HCT116 (cell line): ENCODE data around the gene STK40.
A peak's percentile ranks its signal among the peaks of the same experiment; 100 is the strongest.

ENCODE experiments used
- CTCF ChIP-seq, 3 experiments: fragments of 200-600 bp in 1 of 3; sonication (generic) in 1 of 3; IDR thresholded peaks in 2 of 3; conservative IDR thresholded peaks in 1 of 3; 2 replicates each; pipeline ENCODE4 v1.5.1; 2012 to 2017; ENCODE audit warnings: low read depth in 2 of 3, low read length in 2 of 3, antibody characterized with exemption in 1 of 3, borderline replicate concordance in 1 of 3, control low read depth in 1 of 3, mild to moderate bottlenecking in 1 of 3, mixed read lengths in 1 of 3, mixed run types in 1 of 3, moderate library complexity in 1 of 3; ENCODE audit not compliant: insufficient read depth in 1 of 3
- ELF1 ChIP-seq: IDR thresholded peaks from 2 replicates; pipeline ENCODE4 v1.6.1; 2012; ENCODE audit warnings: low read depth, borderline replicate concordance
- EZH2 ChIP-seq: fragments of 200-600 bp; sonication (generic); IDR thresholded peaks from 2 replicates; pipeline ENCODE4 v1.6.1; 2017; ENCODE audit warnings: antibody characterized with exemption, mixed run types
- EZH2phosphoT487 ChIP-seq: fragments of 200-600 bp; IDR thresholded peaks from 2 replicates; pipeline ENCODE4 v1.6.1; 2018; ENCODE audit warnings: antibody characterized with exemption, borderline replicate concordance
- JUND ChIP-seq: IDR thresholded peaks from 2 replicates; pipeline ENCODE4 v1.6.1; 2012
- MAX ChIP-seq: IDR thresholded peaks from 2 replicates; pipeline ENCODE4 v1.6.1; 2012
- POLR2A ChIP-seq: IDR thresholded peaks from 2 replicates; pipeline ENCODE4 v1.7.0; 2011; ENCODE audit warnings: borderline replicate concordance; ENCODE audit not compliant: insufficient read depth, insufficient read length; ENCODE audit errors: extremely low read depth
- POLR2AphosphoS5 ChIP-seq: IDR thresholded peaks from 2 replicates; pipeline ENCODE4 v1.6.1; 2011; ENCODE audit warnings: mild to moderate bottlenecking, low read depth, low read length, moderate library complexity
- REST ChIP-seq: IDR thresholded peaks from 2 replicates; pipeline ENCODE4 v1.6.1; 2012; ENCODE audit warnings: low read depth
- SP1 ChIP-seq: IDR thresholded peaks from 2 replicates; pipeline ENCODE4 v1.6.1; 2012; ENCODE audit warnings: low read depth
- YY1 ChIP-seq: IDR thresholded peaks from 2 replicates; pipeline ENCODE4 v1.6.1; 2011; ENCODE audit warnings: low read length, low read depth, moderate library complexity, mild to moderate bottlenecking; ENCODE audit not compliant: insufficient replicate concordance; ENCODE audit errors: extremely low read depth
- ZBTB33 ChIP-seq: IDR thresholded peaks from 2 replicates; pipeline ENCODE4 v1.6.1; 2011; ENCODE audit warnings: mild to moderate bottlenecking, low read length, moderate library complexity; ENCODE audit not compliant: insufficient replicate concordance; ENCODE audit errors: extremely low read depth
- ZNF274 ChIP-seq: fragments of 200-500 bp; sonication (Bioruptor generic); IDR thresholded peaks from 2 replicates; pipeline ENCODE4 v1.6.1; 2014; ENCODE audit warnings: mild to moderate bottlenecking, low read depth, low read length, inconsistent platforms
- TF ChIP-seq, protein P1 (sequence below): IDR thresholded peaks from 2 replicates; pipeline ENCODE4 v1.6.1; 2012

- TF ChIP-seq CTCF (IDR thresholded peaks at IDR 0.05 in 2 of 3, conservative IDR thresholded peaks at IDR 0.05 in 1 of 3; ENCODE audit: borderline replicate concordance in 1 of 3, insufficient read depth in 1 of 3, low read depth in 2 of 3, low read length in 2 of 3) (peak; percentile 89 to 94 (median 93)), REST (no peak), ZNF274 (no peak), POLR2A (no peak), JUND (no peak), POLR2AphosphoS5 (no peak), SP1 (no peak), MAX (no peak), YY1 (no peak), ZBTB33 (no peak), EZH2 (no peak), ELF1 (no peak), EZH2phosphoT487 (no peak)
- TF ChIP-seq, protein P1, sequence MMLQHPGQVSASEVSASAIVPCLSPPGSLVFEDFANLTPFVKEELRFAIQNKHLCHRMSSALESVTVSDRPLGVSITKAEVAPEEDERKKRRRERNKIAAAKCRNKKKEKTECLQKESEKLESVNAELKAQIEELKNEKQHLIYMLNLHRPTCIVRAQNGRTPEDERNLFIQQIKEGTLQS: no peak
These were observed 35.2 kb upstream of the STK40 start for GRCh38 chr1:36420836-36421317.
